GM23338 (cell line): ENCODE data around the gene RPS21. TPM values are rescaled to one million over a fixed set of nuclear protein-coding genes. Genes with fewer than 3 reads are reported as not detected.

Experiments used
- ATAC-seq: fragments of 200-7000 bp; cut with Tn5 transposase; 3 replicates; pipeline ENCODE4 v1.9.1; 2020
- DNase-seq: peaks from one replicate; pipeline ENCODE4 v3.0.0-alpha.2; 2015; ENCODE audit warnings: low spot score
- H2AFZ ChIP-seq: fragments of 200-600 bp; sonication (generic); 2 replicates; pipeline ENCODE4 v1.8.0; 2016; ENCODE audit warnings: antibody characterized with exemption, mild to moderate bottlenecking, moderate library complexity
- H3F3A ChIP-seq: fragments of 200-600 bp; sonication (generic); replicated peaks from 2 replicates; pipeline ENCODE4 v1.8.0; 2017; ENCODE audit warnings: antibody characterized with exemption, mixed run types, low read depth
- H3K27ac ChIP-seq: fragments of 200-600 bp; sonication (generic); 2 replicates; pipeline ENCODE4 v1.6.1; 2016; ENCODE audit warnings: low read depth
- H3K27me3 ChIP-seq: fragments of 200-600 bp; sonication (generic); 2 replicates; pipeline ENCODE4 v1.8.0; 2016; ENCODE audit warnings: mild to moderate bottlenecking, mixed run types, moderate library complexity; ENCODE audit not compliant: insufficient read depth
- H3K36me3 ChIP-seq: fragments of 200-600 bp; sonication (generic); 2 replicates; pipeline ENCODE4 v1.8.0; 2016; ENCODE audit warnings: mild to moderate bottlenecking; ENCODE audit not compliant: insufficient read depth
- H3K4me1 ChIP-seq: fragments of 200-600 bp; sonication (generic); 2 replicates; pipeline ENCODE4 v1.8.0; 2016; ENCODE audit warnings: mild to moderate bottlenecking, moderate library complexity; ENCODE audit not compliant: insufficient read depth
- H3K4me2 ChIP-seq: fragments of 200-600 bp; sonication (generic); 2 replicates; pipeline ENCODE4 v1.7.1; 2017; ENCODE audit warnings: mixed run types
- H3K4me3 ChIP-seq: fragments of 200-600 bp; sonication (generic); 2 replicates; pipeline ENCODE4 v1.6.1; 2016; ENCODE audit warnings: mixed run types
- H3K79me2 ChIP-seq: fragments of 200-600 bp; sonication (generic); replicated peaks from 2 replicates; pipeline ENCODE4 v1.8.0; 2017; ENCODE audit warnings: mild to moderate bottlenecking; ENCODE audit not compliant: insufficient read depth
- H3K9me2 ChIP-seq: fragments of 200-600 bp; sonication (generic); 2 replicates; pipeline ENCODE4 v1.8.0; 2017; ENCODE audit not compliant: insufficient read depth
- H4K20me1 ChIP-seq: fragments of 200-600 bp; sonication (generic); replicated peaks from 2 replicates; pipeline ENCODE4 v1.8.0; 2017; ENCODE audit warnings: mild to moderate bottlenecking; ENCODE audit not compliant: insufficient read depth
- H3K27ac Mint-ChIP-seq: 2 replicates; pipeline ENCODE4 v1.8.0; 2020; ENCODE audit warnings: inconsistent platforms, mild to moderate bottlenecking, moderate library complexity, mixed read lengths
- H3K27me3 Mint-ChIP-seq: 3 replicates; pipeline ENCODE4 v1.8.0; 2022; ENCODE audit warnings: low read depth, mild to moderate bottlenecking, moderate library complexity, mixed read lengths, inconsistent platforms; ENCODE audit not compliant: insufficient read depth, poor library complexity
- H3K36me3 Mint-ChIP-seq: 3 replicates; pipeline ENCODE4 v1.8.0; 2021; ENCODE audit warnings: low read depth, mild to moderate bottlenecking, inconsistent platforms, moderate library complexity, mixed read lengths
- H3K4me1 Mint-ChIP-seq: 3 replicates; pipeline ENCODE4 v1.8.0; 2020; ENCODE audit warnings: mild to moderate bottlenecking, inconsistent platforms, mixed read lengths
- H3K4me3 Mint-ChIP-seq: 3 replicates; pipeline ENCODE4 v1.8.0; 2021; ENCODE audit warnings: moderate library complexity, mild to moderate bottlenecking, inconsistent platforms, mixed read lengths
- H3K9me3 Mint-ChIP-seq: 3 replicates; pipeline ENCODE4 v1.8.0; 2020; ENCODE audit warnings: moderate library complexity, mild to moderate bottlenecking, inconsistent platforms, mixed read lengths
- CREB1 ChIP-seq: fragments of 250-450 bp; sonication (Bioruptor Pico); IDR thresholded peaks from 2 replicates; pipeline ENCODE4 v1.5.0; 2020; ENCODE audit warnings: low read depth, mild to moderate bottlenecking, moderate library complexity
- EZH2 ChIP-seq: fragments of 200-600 bp; sonication (generic); IDR thresholded peaks from one replicate; pipeline ENCODE4 v1.8.0; 2017; ENCODE audit warnings: antibody characterized with exemption, mild to moderate bottlenecking, low read depth; ENCODE audit not compliant: unreplicated experiment
- JUNB ChIP-seq: IDR thresholded peaks from one replicate; pipeline ENCODE4 v1.6.1; 2016; ENCODE audit warnings: antibody characterized with exemption; ENCODE audit not compliant: unreplicated experiment
- NANOG ChIP-seq: IDR thresholded peaks from 2 replicates; pipeline ENCODE4 v1.6.1; 2016; ENCODE audit warnings: antibody characterized with exemption, borderline replicate concordance
- POLR2AphosphoS5 ChIP-seq: IDR thresholded peaks from 2 replicates; pipeline ENCODE4 v1.6.1; 2016; ENCODE audit warnings: antibody characterized with exemption, low read depth
- STAT1 ChIP-seq: IDR thresholded peaks from one replicate; pipeline ENCODE4 v1.6.1; 2016; ENCODE audit warnings: antibody characterized with exemption; ENCODE audit not compliant: unreplicated experiment
- polyA plus RNA-seq: library from polyadenylated mRNA; unstranded; fragments of >200 nt; fragmentation: Nextera tagmentation; extraction: Ambion mirVana; gene quantifications from 2 replicates; pipeline ENCODE4 v1.2.1, GENCODE V29; 2016
- total RNA-seq: library from RNA; depleted of rRNA; stranded (reverse); fragments of >200 nt; shearing (Covaris generic); gene quantifications from 2 replicates; pipeline ENCODE4 v1.2.3, GENCODE V29; 2014
- TF ChIP-seq, protein P1 (sequence below), 2 experiments: fragments of 200-600 bp in 1 of 2; sonication (generic) in 1 of 2; conservative IDR thresholded peaks; 2 replicates each; pipeline versions ENCODE4 v1.5.1 to v1.6.1; 2016 to 2017; ENCODE audit warnings: antibody characterized with exemption in 2 of 2, low read depth in 2 of 2, mild to moderate bottlenecking in 2 of 2, moderate library complexity in 1 of 2
- TF ChIP-seq, protein P2 (sequence below): IDR thresholded peaks from one replicate; pipeline ENCODE4 v1.6.1; 2018; ENCODE audit warnings: antibody characterized with exemption; ENCODE audit not compliant: unreplicated experiment

Gene RPS21
- total and polyA plus RNA-seq, 2 experiments from 2014 or later, result 759 to 2,298 TPM

DNA sequence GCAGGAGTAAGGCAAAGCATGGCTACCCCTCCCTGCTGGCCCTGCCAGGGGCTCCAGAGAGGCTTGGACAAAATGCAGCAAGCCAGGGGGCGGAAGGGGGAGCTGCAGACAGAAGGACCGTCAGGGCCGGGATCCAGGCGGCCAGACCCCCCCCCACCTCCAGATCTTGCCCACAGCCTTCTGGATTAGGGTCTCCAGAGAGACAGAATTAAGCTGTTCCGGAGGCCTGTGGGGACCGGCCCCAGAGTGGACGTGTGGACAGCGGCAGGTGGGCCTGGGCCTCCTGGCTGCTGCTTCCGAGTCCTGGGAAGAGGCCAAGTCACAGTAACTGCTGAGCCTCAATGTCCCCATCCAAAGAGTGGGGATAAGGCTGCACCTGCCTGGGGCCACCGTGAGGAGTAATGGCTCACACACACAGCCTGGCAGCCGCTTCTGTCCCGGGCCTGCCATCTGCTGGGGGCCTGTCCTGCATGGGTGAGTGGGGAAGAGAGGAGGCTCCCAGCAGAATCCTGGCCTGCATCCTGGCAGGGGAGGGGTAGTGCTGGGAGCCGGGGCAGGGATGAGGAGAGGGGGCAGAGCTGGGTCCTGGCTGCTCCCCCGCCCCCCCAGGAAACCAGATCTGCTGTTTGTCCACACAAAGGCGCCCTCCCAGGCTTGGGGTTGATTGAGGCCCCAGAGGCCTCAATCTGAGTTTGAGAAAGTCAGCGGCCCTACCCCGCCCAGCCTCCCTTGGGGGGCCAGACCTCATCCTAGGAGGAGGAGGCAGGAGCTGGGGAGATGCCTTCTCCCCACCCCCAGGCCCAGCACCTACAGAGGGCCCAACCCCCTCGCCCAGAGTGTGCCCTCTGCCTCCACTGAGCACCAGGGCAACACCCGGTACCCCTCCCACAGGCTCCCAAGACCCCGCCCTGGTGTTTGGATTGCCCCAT lies 23.6 kb upstream of the RPS21 start (continued):
- TF ChIP-seq, protein P1, sequence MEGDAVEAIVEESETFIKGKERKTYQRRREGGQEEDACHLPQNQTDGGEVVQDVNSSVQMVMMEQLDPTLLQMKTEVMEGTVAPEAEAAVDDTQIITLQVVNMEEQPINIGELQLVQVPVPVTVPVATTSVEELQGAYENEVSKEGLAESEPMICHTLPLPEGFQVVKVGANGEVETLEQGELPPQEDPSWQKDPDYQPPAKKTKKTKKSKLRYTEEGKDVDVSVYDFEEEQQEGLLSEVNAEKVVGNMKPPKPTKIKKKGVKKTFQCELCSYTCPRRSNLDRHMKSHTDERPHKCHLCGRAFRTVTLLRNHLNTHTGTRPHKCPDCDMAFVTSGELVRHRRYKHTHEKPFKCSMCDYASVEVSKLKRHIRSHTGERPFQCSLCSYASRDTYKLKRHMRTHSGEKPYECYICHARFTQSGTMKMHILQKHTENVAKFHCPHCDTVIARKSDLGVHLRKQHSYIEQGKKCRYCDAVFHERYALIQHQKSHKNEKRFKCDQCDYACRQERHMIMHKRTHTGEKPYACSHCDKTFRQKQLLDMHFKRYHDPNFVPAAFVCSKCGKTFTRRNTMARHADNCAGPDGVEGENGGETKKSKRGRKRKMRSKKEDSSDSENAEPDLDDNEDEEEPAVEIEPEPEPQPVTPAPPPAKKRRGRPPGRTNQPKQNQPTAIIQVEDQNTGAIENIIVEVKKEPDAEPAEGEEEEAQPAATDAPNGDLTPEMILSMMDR (conservative IDR thresholded peaks at IDR 0.05; ENCODE audit: low read depth in 2 of 2), result no peak
- TF ChIP-seq EZH2 (no peak), STAT1 (no peak), JUNB (no peak), NANOG (no peak), CREB1 (CRISPR knock-in tag) (no peak)
- TF ChIP-seq, protein P2, sequence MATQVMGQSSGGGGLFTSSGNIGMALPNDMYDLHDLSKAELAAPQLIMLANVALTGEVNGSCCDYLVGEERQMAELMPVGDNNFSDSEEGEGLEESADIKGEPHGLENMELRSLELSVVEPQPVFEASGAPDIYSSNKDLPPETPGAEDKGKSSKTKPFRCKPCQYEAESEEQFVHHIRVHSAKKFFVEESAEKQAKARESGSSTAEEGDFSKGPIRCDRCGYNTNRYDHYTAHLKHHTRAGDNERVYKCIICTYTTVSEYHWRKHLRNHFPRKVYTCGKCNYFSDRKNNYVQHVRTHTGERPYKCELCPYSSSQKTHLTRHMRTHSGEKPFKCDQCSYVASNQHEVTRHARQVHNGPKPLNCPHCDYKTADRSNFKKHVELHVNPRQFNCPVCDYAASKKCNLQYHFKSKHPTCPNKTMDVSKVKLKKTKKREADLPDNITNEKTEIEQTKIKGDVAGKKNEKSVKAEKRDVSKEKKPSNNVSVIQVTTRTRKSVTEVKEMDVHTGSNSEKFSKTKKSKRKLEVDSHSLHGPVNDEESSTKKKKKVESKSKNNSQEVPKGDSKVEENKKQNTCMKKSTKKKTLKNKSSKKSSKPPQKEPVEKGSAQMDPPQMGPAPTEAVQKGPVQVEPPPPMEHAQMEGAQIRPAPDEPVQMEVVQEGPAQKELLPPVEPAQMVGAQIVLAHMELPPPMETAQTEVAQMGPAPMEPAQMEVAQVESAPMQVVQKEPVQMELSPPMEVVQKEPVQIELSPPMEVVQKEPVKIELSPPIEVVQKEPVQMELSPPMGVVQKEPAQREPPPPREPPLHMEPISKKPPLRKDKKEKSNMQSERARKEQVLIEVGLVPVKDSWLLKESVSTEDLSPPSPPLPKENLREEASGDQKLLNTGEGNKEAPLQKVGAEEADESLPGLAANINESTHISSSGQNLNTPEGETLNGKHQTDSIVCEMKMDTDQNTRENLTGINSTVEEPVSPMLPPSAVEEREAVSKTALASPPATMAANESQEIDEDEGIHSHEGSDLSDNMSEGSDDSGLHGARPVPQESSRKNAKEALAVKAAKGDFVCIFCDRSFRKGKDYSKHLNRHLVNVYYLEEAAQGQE, result no peak

DNA sequence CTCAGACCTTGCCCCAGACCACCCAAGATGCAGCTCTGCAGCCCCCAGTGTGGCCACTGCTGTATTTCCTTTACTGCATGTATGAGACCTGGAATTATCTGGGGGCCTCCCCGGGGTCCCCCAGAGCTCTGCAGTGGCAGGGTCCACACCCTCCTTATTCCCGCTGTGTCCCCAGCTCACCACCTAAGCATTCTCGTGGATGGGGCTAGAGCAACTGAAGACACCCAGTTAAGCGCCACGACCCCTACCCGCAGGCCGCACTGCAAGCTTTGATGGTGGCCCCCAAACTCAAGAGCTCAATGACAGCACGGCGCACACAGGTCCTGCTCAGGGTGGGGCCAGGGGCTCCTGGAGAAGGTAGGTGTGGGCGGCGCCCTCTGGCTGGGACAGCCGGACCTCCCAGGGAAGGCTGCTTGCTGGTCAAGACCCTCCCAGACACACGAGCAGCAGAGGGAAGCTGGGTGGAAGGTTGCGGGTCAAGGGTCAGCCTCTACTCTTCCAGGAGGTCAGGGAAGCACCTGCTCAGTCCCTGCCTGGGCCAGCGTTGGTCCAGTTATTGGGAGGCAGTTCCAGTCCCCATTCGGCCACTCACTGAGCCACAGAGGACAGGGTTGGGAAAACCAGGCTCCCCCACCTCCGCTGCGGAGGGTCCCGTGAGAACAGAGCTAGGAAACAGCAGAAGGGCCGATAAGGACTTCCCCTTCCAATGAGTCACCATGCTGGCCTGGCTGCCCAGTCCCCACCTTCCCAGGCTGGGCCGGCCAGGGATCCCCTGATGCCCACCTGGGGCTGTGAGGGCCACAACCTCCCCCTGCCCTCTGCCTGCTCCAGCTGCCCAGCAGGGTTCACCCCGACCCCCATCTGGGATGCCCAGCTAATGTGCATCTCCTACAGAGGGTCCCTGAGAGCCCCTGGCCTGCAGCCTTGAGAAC lies 22.7 kb upstream of the RPS21 start:
- Histone ChIP-seq H2AFZ (no peak overlapping the region), H3K27me3 (no peaks in the 10 kb centered on the region), H3K4me3 (peak overlapping the region; percentile 88; the same call in 1 of the 2 replicates), H3K9me2 (no peaks in the 10 kb centered on the region), H3K27ac (peak overlapping the region; percentile 99), H3F3A (peaks cover 30% of the 10 kb centered on the region), H3K4me1 (peaks cover 56% of the 10 kb centered on the region), H3K36me3 (no peaks in the 10 kb centered on the region), H3K79me2 (peaks cover 66% of the 10 kb centered on the region), H3K4me2 (peak overlapping the region; percentile 97), H4K20me1 (peaks cover 6% of the 10 kb centered on the region)
- ATAC-seq (no peak), DNase-seq (peak; percentile 63)
- peaks cover 3% of the 10 kb centered on the region; the same call in 2 of the 3 replicates for H3K36me3 Mint-ChIP-seq
- peak overlapping the region; percentile 67; the same call in 1 of the 3 replicates for H3K4me3 Mint-ChIP-seq
- peaks cover 20% of the 10 kb centered on the region for H3K27me3 Mint-ChIP-seq
- H3K27ac Mint-ChIP-seq, result peak overlapping the region; percentile 77
- no peaks in the 10 kb centered on the region for H3K9me3 Mint-ChIP-seq
- H3K4me1 Mint-ChIP-seq, result peaks cover 47% of the 10 kb centered on the region
- no peak for TF ChIP-seq POLR2AphosphoS5
- TF ChIP-seq, protein P2, result no peak
